Activated CD4-positive, CD25-positive, alpha-beta regulatory T cell treated with anti-CD3 and anti-CD28 coated beads, Interleukin-2, amount 50 U/mL, for 24 hours (primary cell): Measurements from ENCODE around the gene CLSTN1.

Experiments used
- ATAC-seq, 2 donors: fragments of 150-1000 bp; cut with Tn5 transposase; one replicate each; pipeline ENCODE4 v1.10.0; 2021; ENCODE audit warnings: mild to moderate bottlenecking in 1 of 2, moderate library complexity in 1 of 2

CLSTN1 gene

DNA sequence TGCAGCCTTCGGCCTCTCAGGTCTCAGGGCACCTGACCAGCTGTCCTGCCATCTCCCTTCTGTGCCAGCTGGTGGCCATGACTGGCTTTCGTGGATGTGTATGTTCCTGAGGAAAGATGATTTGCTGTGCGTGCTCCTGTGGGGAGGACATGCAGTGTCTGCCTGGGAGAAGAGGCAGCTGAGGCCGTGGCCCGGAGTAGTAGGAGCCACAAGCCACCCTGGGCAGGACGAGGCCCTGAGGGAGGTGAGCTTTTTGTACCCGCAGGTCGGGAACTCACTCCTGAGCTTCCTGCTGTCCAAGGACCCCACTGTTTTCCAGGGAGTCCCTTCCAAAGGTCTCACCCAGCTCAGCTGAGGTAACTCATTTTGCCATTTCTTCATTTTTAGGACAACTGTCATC lies 113.7 kb downstream of the CLSTN1 start:
- no peak for ATAC-seq

DNA sequence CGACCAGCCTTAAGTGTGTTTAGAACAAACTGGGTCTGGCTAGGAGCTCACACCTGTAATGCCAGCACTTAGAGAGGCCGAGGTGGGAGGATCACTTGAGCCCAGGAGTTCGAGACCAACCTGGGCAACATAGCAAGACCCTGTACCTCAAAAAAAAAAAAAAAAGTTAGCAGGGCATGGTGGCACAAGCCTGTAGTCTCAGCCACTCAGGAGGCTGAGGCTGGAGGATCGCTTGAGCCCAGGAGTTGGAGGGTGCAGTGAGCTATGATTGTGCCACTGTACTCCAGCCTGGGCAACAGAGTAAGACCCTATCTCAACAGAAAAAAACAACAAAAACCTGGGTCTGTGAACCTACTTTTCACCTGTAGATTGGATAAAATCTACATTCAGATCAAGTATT lies 117.6 kb downstream of the CLSTN1 start:
- ATAC-seq: peak in 1 of 2 donors; percentile 6

DNA sequence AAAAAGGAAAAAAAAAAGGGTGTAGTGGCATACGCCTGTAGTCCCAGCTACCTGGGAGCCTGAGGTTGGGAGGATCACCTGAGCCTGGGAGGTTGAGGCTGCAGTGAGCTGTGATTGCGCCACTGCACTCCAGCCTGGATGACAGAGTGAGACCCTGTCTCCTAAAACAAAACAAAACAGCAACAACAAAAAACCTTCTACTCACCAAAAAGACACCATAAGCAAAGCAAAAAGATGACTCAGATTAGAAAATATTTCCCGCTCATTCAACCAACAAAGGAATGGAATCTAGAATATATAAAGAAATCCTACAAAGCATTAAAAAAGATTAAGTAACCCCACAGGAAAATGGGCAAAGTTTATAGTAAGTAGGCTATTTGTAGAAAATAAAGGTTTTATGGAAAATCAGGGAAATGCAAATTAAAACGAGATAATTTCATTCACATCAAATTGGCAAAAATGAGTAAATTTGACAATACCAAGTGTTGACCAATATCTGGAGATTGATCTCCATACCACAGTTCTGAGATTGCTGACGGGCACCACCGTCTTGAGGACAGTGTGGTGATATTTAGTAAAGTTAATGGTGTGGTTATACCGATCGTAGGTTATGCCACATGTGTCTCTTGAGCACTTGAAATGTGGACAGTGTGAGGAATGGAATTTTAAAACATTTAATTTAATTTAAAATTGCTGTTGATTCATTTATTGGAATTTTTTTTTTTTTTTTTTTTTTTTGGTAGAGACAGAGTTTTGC lies 118.2 kb downstream of the CLSTN1 start:
- peak; percentile 50 to 62 for ATAC-seq

DNA sequence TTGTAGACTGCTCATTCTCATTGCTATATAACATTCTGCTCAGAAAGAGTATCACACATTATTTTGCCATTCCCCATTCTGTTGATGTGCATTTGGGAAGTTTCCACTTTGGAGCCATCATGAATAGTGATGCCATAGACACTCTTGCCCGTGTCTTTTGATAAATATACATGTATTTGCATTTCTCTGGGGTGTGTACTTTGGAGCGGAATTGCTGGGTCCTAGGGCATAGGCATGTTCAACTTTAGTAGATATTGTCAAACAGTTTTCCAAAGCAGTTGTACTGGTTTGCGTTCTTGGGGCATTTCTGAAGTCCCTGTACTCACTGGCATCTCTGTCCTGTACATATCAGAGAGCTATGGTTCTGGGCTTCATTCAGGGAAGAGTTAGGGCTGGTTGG lies 120.1 kb downstream of the CLSTN1 start:
- ATAC-seq: no peak

DNA sequence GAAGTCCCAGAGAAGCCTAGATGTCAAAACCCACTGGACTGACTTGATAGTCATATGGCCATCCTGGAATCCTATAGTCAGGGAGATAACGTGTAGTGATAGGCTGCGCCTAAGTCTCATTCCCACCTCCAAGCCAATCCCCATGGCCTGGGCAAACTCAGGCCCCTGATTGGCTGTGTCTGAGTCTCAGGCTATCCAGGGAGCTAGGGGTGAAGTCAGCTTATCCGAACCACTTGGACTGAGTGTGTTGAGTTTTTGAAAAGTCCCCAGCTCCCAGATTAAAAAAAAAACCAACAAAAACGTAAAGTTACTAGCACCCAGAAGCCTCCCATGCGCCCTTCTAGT lies 120.6 kb downstream of the CLSTN1 start:
- no peak for ATAC-seq

- ATAC-seq: no peak
These were observed 122.1 kb downstream of the CLSTN1 start for GRCh38 chr1:9701665-9702064.

DNA sequence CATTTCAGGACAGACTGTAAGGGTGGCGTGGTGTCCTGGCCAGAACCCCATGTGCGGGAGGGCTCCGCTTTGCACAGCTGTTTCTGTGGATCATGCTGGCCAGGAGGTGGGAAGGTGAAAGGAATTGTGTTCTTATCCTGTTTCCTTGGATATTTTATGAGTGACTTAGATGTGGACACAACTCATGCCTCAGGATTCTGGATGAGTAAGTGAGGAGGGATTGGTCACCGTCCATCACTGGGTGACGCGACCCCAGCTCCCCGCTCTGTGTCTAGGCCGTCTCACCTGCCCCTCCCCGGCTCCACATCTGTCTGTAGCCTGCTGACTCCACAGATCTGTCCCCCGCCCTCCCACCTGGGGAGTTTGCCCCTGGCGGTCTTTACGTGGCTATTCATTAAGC lies 123.4 kb downstream of the CLSTN1 start:
- no peak for ATAC-seq

DNA sequence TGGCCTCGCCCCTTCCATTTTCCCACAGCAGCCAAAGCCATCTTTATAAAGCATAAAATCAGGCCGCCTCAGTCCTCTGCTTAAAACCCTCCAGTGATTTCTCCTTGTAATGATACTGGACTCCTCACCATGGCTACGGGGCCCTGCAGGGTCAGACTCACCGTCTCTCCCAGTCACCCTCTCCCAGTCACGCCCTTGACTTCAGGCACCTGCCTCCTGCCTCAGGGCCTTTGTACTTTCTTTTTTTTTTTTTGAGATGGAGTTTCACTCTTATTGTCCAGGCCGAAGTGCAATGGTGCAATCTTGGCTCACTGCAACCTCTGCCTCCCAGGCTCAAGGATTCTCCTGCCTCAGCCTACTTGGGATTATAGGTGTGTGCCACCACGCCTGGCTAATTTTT lies 124.4 kb downstream of the CLSTN1 start:
- ATAC-seq: no peak

GRCh38 chr1:9696793-9697192 lies 127.0 kb downstream of the CLSTN1 start:
- ATAC-seq: no peak

GRCh38 chr1:9691691-9692090 lies 132.1 kb downstream of the CLSTN1 start:
- no peak for ATAC-seq

DNA sequence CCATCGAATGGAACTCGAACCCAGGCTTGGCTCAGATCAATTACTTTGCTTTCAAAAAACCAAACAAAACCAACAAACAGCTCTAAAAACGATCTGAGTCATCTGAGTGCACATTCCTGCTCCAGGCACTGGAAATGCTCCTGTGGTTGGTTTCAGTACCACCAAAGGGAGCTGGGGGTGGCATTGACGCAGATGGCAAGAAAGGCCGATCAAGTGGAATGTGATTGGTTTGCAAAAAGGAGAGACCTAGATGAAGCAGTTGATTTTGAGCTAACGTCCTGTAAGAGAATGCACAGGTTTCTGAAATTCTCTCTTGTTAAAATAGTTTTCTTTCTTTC lies 132.7 kb downstream of the CLSTN1 start:
- no peak for ATAC-seq

DNA sequence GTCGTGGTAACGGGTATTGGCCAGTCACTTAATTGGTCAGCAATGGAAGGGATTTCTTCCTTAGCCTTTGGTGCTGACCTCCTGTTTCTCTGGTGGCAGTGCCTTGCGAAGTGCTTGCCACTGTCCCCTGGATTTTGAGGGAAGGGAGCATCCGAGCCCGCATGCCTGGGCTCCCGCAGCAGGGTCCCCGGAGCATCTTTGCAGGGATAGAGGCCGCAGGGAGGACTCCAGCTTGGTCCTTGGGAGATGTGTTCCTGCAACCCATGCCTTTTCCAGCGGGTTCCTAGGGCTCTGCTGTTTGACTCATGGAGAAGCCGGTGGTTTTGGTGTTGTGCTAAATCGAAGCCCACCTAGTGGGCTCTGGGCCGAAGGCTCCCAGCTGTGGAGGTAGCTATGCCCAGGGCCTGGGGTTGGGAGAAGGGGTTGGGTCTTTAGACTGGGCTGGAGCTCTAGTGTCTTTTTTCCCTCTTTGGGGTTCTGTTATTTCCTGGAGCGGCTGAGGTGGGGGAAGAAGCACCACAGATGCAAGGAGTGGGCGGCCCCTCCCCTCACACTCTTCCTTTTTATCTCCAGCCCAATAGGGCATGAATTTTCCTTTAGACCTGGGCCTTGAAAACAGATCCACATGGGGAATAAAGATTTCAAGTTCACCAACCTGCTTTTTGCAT lies 133.2 kb downstream of the CLSTN1 start:
- ATAC-seq: no peak

GRCh38 chr1:9689971-9690381 lies 133.8 kb downstream of the CLSTN1 start:
- no peak for ATAC-seq

- ATAC-seq: peak; percentile 76 to 77
These were observed 134.6 kb downstream of the CLSTN1 start for GRCh38 chr1:9689011-9689706.

- ATAC-seq: no peak
These were observed 135.2 kb downstream of the CLSTN1 start for GRCh38 chr1:9688599-9688998.

DNA sequence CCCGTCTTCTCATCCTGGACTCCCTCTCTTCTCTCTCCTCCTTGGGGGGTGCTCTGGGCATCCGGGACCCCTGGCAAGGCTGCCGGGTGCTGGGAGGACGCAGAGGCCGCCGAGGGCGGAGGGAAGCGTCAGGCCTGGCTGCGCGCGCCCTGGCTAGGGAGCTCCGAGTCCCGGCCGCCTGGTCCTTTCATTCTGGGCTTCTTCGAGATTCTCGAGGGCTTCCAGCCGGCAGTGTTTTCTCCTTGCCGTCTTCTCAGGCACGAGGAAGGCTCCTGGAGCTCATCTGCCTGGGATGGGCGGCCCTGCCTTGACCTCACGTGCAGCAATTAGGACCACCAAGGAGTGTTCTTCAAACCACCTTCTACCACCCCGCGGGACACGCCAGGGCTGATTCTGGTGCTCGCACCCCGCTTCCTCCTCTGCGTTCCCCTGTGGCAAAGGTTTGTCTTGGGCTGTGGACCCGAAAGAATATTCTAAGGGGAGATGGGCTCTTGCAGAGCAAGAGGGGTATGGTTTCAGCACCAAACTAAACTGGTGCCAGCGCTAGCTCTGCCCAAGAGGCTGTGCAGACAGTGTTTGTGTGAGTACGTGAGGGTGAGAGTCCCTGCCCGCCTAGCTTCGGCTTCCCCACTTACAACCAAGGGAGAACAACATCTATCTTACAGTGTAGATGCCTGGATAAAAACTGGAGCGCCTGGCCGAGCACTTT lies 135.7 kb downstream of the CLSTN1 start:
- ATAC-seq: no peak

GRCh38 chr1:9687120-9687873 lies 136.5 kb downstream of the CLSTN1 start:
- ATAC-seq: peak; percentile 67 to 75

GRCh38 chr1:9684801-9685200 lies 139.0 kb downstream of the CLSTN1 start:
- ATAC-seq: no peak

GRCh38 chr1:9680828-9681227 lies 142.9 kb downstream of the CLSTN1 start:
- no peak for ATAC-seq

GRCh38 chr1:9680091-9680490 lies 143.7 kb downstream of the CLSTN1 start:
- no peak for ATAC-seq
